LNCaP clone FGC (cell line): ENCODE data around the gene RAB6C.
A peak's percentile ranks its signal among the peaks of the same experiment; 100 is the strongest.
"Not testable (repeated sequence)": the region's sequence is repeated elsewhere in the genome, so short reads cannot be mapped to it uniquely, and the experiment has no call there.

ENCODE experiments used
- DNase-seq: peaks from one replicate; pipeline ENCODE4 v3.0.0-alpha.2; 2011; ENCODE audit warnings: low read depth
- H3K4me3 ChIP-seq: 2 replicates; pipeline ENCODE4 v1.5.1; 2011; ENCODE audit warnings: mild to moderate bottlenecking, low read depth, low read length, control low read depth
- CTCF ChIP-seq: IDR thresholded peaks from 2 replicates; pipeline ENCODE4 v1.5.1; 2012; ENCODE audit warnings: mild to moderate bottlenecking; ENCODE audit not compliant: control insufficient read depth, insufficient read depth; ENCODE audit errors: extremely low read depth

Gene RAB6C

DNA sequence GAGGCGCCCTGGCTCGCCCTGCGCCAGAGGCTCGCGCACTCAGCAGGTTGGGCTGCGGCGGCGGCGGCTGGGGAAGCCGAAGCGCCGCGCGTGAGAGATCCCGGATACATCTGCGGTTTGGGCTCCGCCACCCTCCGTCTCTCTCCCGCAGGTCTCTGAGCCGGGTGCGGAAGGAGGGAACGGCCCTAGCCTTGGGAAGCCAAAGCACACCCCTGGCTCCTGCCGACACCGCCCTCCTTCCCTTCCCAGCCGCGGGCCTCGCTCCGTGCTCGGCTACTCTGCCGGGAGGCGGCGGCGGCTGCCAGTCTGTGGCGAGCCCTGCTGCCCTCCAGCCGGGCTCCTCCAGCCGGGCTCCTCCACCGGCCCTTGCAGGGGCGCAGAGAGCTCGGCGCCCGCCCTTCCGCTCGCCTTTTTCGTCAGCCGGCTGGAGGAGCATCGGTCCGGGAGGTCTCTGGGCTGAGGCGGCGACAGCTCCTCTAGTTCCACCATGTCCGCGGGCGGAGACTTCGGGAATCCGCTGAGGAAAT is at the start of gene RAB6C:
Gene RAB6C (plus strand): TSS at position 38 of the 527 bp plus-strand sequence. CDS start 450 bp downstream, at position 488.
- H3K4me3 ChIP-seq: peak within 1 kb of the TSS; percentile 62
- DNase-seq: not testable (repeated sequence)

GRCh38 chr2:129930451-129930850 is 49.0 kb upstream of the RAB6C start:
- no peak for TF ChIP-seq CTCF
- H3K4me3 ChIP-seq: no peak overlapping the region
- no peak for DNase-seq

DNA sequence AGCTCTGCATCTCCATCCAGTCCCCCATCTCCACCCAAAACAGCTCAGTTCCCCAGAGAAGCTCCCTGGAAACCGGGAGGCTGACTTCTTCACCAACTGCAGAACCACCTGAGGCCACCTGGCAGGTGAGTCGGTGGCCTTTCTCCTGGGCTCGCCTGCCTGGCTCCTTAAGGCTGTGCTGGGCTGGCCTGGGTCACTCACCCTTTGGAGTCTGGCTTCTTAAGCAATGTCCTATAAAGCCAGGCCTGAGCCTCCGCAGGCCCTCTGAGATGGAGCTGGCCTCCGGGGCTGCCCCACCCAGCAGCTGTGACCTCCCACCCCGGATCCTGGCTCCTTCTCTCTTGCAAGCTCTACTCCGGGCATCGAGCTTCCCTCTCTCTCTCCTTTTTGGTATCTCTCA is 46.1 kb upstream of the RAB6C start:
- not testable (repeated sequence) for H3K4me3 ChIP-seq

DNA sequence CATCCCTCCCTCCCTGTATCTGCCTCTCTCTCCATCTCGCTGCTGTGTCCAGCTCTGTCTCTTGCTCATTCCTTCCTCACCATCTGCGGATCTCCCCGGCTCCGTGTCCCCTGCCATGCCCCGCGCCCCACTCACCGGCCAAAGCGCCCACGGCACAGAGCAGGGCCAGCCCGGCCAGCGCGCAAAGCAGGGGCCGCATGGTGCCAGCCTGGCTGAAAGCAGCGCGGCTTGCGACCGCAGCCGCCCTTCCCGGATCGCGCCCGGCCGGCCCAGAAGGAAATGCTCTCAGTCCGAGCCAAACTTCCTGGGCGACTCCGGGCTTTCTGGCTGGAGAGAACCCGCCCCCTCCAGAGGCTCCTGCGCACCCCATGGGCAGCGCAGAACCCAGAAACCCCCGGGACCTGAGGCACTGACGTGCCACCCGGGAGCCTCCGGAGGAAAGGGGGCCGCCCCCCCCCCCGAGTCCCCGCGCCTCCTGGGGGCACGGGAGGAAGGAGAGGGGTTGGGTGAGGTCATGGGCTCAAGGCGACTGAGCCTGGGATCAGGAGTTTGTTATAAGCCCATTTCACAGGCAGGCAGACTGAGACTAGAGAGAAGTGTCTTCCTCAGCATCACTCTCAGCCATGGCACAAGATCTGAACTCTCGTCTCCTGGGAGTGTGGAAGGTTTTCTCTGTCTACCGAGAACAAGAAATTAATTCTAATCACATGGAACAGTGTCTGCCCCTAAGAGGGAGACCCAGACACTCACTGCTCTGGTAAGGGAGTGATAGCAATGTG is 45.2 kb upstream of the RAB6C start:
- DNase-seq: no peak
- no peak for TF ChIP-seq CTCF
- no peak overlapping the region for H3K4me3 ChIP-seq

More for the DNA sequence above, 46.1 kb upstream of the RAB6C start:
- not testable (repeated sequence) for DNase-seq

DNA sequence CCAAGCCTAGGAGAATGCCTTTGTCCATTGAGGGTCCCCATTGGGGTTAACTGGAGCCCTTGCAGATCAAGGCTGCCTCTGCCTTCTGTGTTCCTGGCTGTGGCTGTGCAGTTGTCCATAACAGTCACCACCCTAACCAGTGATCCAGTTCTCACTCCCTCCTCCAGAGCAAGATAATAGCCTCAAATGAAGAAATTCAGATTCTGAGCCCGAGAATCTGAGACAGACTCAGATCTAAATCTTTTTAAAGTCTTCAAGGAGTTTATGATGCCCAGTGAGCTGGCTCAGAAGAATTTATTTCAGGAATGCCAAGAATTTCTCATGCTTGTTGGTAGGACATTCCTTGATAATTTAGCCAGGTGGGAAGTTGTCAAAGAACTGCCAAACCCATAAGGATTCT is 44.3 kb upstream of the RAB6C start:
- no peak overlapping the region for H3K4me3 ChIP-seq
- no peak for TF ChIP-seq CTCF
- no peak for DNase-seq

DNA sequence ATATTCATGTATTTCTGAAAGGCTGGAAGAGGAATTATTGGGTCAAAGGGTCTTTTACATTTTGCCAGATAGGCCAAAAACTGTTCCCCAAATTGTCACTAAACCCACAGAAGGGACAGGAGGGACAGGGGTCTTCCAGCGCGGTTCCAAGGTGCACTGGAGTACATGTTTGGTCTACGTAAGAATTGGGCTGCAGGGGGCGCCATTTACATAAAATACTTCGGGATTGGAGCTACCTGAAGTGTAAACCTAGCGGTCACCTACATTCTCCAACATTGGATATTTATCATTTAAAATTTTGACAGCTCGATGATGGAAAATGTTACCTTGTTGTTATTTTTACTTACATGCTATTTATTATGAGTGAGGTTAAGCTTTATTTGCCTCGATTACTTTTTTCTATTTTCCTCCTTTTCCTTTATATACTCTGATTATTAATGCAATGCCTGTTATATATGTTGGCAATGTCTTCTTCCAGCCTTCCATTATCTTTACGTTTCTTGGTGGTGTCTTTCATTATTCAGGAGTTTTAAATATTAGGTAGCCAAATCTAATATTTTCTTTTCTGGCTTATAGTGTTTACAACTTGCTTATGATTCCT is 43.0 kb upstream of the RAB6C start:
- peak; percentile 33; the same call in 1 of the 2 replicates for TF ChIP-seq CTCF
- no peak overlapping the region for H3K4me3 ChIP-seq
- DNase-seq: no peak

DNA sequence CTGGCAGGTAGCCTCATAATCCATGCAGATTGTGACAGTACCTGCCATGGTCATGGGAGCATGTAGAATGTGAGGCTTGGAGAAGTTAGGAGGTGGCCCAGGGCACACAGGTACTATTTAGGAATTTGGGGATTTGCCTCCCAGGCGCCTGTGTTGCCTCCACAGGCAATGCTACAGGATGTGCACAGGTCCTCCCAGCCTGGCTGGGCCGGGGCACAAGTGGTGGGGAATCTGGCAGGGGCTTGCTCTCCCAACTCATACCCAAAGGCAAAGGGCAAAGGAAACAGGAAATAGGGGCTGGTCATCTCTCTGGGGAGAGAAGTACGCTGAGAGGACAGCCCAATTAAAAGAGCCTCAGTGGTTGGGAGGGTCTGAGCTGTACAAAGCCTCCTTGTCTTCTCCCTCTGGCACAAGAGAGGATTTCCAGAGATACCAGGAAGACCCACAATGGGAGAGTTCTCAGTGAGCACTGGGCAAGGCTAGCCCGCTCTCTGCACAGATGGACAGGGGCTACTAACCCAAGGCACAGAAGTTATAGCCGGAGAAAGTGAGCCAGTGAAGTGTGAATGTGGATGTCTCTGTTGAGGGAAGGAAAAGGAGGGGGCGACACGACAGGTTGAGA is 40.5 kb upstream of the RAB6C start:
- H3K4me3 ChIP-seq, DNase-seq: not testable (repeated sequence)

- H3K4me3 ChIP-seq, DNase-seq: not testable (repeated sequence)
These were observed 36.0 kb upstream of the RAB6C start for GRCh38 chr2:129943456-129943855.

- peak; percentile 33 for DNase-seq
- TF ChIP-seq CTCF: no peak
- H3K4me3 ChIP-seq: no peak overlapping the region
These were observed 33.9 kb upstream of the RAB6C start for GRCh38 chr2:129945557-129945956.

DNA sequence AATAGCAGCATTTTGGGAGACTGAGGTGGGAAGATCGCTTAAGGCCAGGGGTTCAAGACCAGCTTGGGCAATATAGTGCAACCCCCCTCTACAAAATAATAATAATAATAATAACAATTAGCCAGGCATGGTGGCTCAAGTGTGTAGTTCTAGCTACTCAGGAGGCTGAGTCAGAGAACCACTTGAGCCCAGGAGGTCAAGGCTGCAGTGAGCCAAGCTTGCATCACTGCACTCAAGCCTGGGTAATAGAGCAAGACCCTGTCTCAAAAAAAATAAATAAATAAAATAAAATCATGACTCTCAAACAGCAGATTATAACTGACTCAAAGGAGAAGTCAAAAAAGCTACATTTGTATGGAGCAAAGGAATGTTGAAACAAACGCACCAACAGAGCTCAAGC is 31.8 kb upstream of the RAB6C start:
- not testable (repeated sequence) for H3K4me3 ChIP-seq, DNase-seq

DNA sequence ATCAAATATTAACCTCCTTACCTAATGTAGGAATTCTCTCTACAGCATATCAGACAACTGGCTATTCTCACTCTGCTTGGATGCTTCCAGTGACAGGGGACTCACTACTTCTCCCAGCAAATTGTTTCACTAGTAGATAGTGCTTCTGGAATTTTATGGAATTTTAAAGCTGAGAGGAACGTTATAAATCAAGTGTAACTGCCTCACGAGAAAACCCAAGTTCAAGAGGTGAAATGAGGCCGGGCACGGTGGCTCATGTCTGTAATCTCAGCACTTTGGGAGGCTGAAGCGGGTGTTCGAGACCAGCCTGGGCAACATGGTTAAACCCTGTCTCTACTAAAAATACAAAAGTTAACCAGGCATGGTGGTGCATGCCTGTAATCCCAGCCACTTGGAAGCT is 23.3 kb upstream of the RAB6C start:
- not testable (repeated sequence) for DNase-seq, H3K4me3 ChIP-seq
